Calu3 (cell line): ENCODE measurements around the gene AHI1. TPM values are rescaled to one million over a fixed set of nuclear protein-coding genes. Genes with fewer than 3 reads are reported as not detected.
A peak's percentile ranks its signal among the peaks of the same experiment; 100 is the strongest.

Experiments
- BruUV-seq: library from RNA; stranded (reverse); fragments of 400-500 nt; replicated peaks from 2 replicates; lab custom pipeline; 2021; lab: Mats Ljungman, UMichigan
- CTCF ChIA-PET: fragments of 300-600 bp; sonication (Branson Sonifier 250); formaldehyde crosslinking; loops from one replicate; lab custom pipeline; 2022; ENCODE audit warnings: antibody characterized with exemption; lab: Charles Lee
- DNase-seq: peaks from one replicate; pipeline ENCODE4 v3.0.0; 2022
- H3K27ac Mint-ChIP-seq: one replicate; pipeline ENCODE4 v1.8.0; 2022; ENCODE audit warnings: mixed read lengths; ENCODE audit not compliant: unreplicated experiment
- H3K27me3 Mint-ChIP-seq: one replicate; pipeline ENCODE4 v1.8.0; 2022; ENCODE audit warnings: mixed read lengths; ENCODE audit not compliant: unreplicated experiment
- H3K36me3 Mint-ChIP-seq: one replicate; pipeline ENCODE4 v1.8.0; 2022; ENCODE audit warnings: mild to moderate bottlenecking, moderate library complexity, mixed read lengths; ENCODE audit not compliant: insufficient read depth, unreplicated experiment
- H3K4me1 Mint-ChIP-seq: one replicate; pipeline ENCODE4 v1.8.0; 2022; ENCODE audit warnings: mild to moderate bottlenecking, low read depth, mixed read lengths; ENCODE audit not compliant: unreplicated experiment
- H3K4me3 Mint-ChIP-seq: one replicate; pipeline ENCODE4 v1.8.0; 2022; ENCODE audit warnings: mild to moderate bottlenecking, low read depth, moderate library complexity, mixed read lengths; ENCODE audit not compliant: unreplicated experiment
- H3K9me3 Mint-ChIP-seq: one replicate; pipeline ENCODE4 v1.8.0; 2022; ENCODE audit warnings: low read depth, mixed read lengths; ENCODE audit not compliant: unreplicated experiment
- CTCF ChIP-seq: fragments of 200-600 bp; IDR thresholded peaks from one replicate; pipeline ENCODE4 v1.8.0; 2022; ENCODE audit warnings: antibody characterized with exemption; ENCODE audit not compliant: unreplicated experiment
- intact Hi-C: fragments of 100-400 bp; cut with micrococcal nuclease; formaldehyde crosslinking; loops from one replicate; pipeline ENCODE4 v1.10.0; 2022; ENCODE audit not compliant: unreplicated experiment
- total RNA-seq: library from RNA; stranded (reverse); gene quantifications from 2 replicates; pipeline ENCODE4 v1.2.3, GENCODE V29; 2022

AHI1 gene
- total RNA-seq, 1 experiment from 2014 or later, result 18.0 TPM

- Mint-ChIP-seq H3K36me3 (no peaks in the 10 kb centered on the region), H3K9me3 (no peaks in the 10 kb centered on the region), H3K27ac (no peak overlapping the region), H3K27me3 (no peaks in the 10 kb centered on the region), H3K4me1 (no peaks in the 10 kb centered on the region), H3K4me3 (no peak overlapping the region)
- no TSS peak for BruUV-seq
- no peak for TF ChIP-seq CTCF
- CTCF ChIA-PET, result interaction anchor here (0.9 kb wide), 1 partner anchor 10 kb away, joined by 3 read pairs; no protein-coding TSS in a partner anchor
- DNase-seq, result no peak
- intact Hi-C loops, result loop anchor here (5.0 kb wide), 1 partner anchor 257 kb away; no protein-coding TSS in a partner anchor
Observed at GRCh38 chr6:135280375-135281136, 217.0 kb downstream of the AHI1 start.

GRCh38 chr6:135277422-135277821 lies 220.1 kb downstream of the AHI1 start:
- no TSS peak for BruUV-seq
- Mint-ChIP-seq H3K27me3 (no peaks in the 10 kb centered on the region), H3K27ac (no peak overlapping the region), H3K9me3 (no peaks in the 10 kb centered on the region), H3K36me3 (no peaks in the 10 kb centered on the region), H3K4me1 (no peaks in the 10 kb centered on the region), H3K4me3 (no peak overlapping the region)
- intact Hi-C loops, result no loop called here
- TF ChIP-seq CTCF, result no peak
- CTCF ChIA-PET, result no interaction called here
- DNase-seq, result no peak

- Mint-ChIP-seq H3K27me3 (no peaks in the 10 kb centered on the region), H3K9me3 (no peaks in the 10 kb centered on the region), H3K4me1 (peaks cover 12% of the 10 kb centered on the region), H3K36me3 (no peaks in the 10 kb centered on the region), H3K27ac (no peak overlapping the region), H3K4me3 (no peak overlapping the region)
- no TSS peak for BruUV-seq
- no peak for DNase-seq
- CTCF ChIA-PET, result no interaction called here
- intact Hi-C loops, result no loop called here
- TF ChIP-seq CTCF, result no peak
Observed at GRCh38 chr6:135274561-135275293, 222.8 kb downstream of the AHI1 start.

GRCh38 chr6:135271626-135272025 lies 225.9 kb downstream of the AHI1 start:
- H3K9me3 Mint-ChIP-seq, result no peaks in the 10 kb centered on the region

More at GRCh38 chr6:135271626-135272025, 225.9 kb downstream of the AHI1 start:
- no peak for DNase-seq
- H3K4me3 Mint-ChIP-seq, result no peak overlapping the region
- BruUV-seq, result no TSS peak
- intact Hi-C loops, result no loop called here
- H3K27ac Mint-ChIP-seq, result peak overlapping the region; percentile 26
- no peaks in the 10 kb centered on the region for H3K36me3 Mint-ChIP-seq
- CTCF ChIA-PET, result no interaction called here
- no peaks in the 10 kb centered on the region for H3K27me3 Mint-ChIP-seq
- peaks cover 29% of the 10 kb centered on the region for H3K4me1 Mint-ChIP-seq
- no peak for TF ChIP-seq CTCF
